ENCODE results near the gene MUC15.
"Not testable (repeated sequence)": the region's sequence is repeated elsewhere in the genome, so short reads cannot be mapped to it uniquely, and the experiment has no call there.

The MUC15 gene

GRCh38 chr11:26571861-26572654, at the start of gene MUC15:
Gene MUC15, minus strand, starts transcription at chr11:26572263. Its CDS starts 5,169 bp downstream, at chr11:26567094.
- no peak for DNase-seq

- no peak for DNase-seq
These were observed 49.1 kb upstream of the MUC15 start for GRCh38 chr11:26621132-26621531.

GRCh38 chr11:26620282-26621045, 48.4 kb upstream of the MUC15 start:
- no peak for DNase-seq

- no peak for DNase-seq
These were observed 46.4 kb upstream of the MUC15 start for GRCh38 chr11:26618441-26618840.

- no peak for DNase-seq
These were observed 41.7 kb upstream of the MUC15 start for GRCh38 chr11:26613759-26614158.

- DNase-seq = no peak
These were observed 36.6 kb upstream of the MUC15 start for GRCh38 chr11:26608507-26609146.

- no peak for DNase-seq
These were observed 35.9 kb upstream of the MUC15 start for GRCh38 chr11:26607725-26608506.

- DNase-seq = no peak
These were observed 27.9 kb upstream of the MUC15 start for GRCh38 chr11:26599876-26600434.

- DNase-seq = no peak
These were observed 27.4 kb upstream of the MUC15 start for GRCh38 chr11:26599425-26599824.

GRCh38 chr11:26597899-26598298, 25.8 kb upstream of the MUC15 start:
- no peak for DNase-seq

- not testable (repeated sequence) for DNase-seq
These were observed 25.1 kb upstream of the MUC15 start for GRCh38 chr11:26597049-26597689.

GRCh38 chr11:26595207-26595865, 23.3 kb upstream of the MUC15 start:
- DNase-seq = not testable (repeated sequence)

GRCh38 chr11:26593691-26594090, 21.6 kb upstream of the MUC15 start:
- no peak for DNase-seq

GRCh38 chr11:26587073-26587472, 15.0 kb upstream of the MUC15 start:
- no peak for DNase-seq

- DNase-seq = no peak
These were observed 12.8 kb upstream of the MUC15 start for GRCh38 chr11:26584818-26585217.

- DNase-seq = no peak
These were observed 11.5 kb upstream of the MUC15 start for GRCh38 chr11:26583550-26583949.

- DNase-seq = no peak
These were observed 8.9 kb upstream of the MUC15 start for GRCh38 chr11:26580929-26581328.

GRCh38 chr11:26579683-26580082, 7.6 kb upstream of the MUC15 start:
- no peak for DNase-seq

- no peak for DNase-seq
These were observed 7.1 kb upstream of the MUC15 start for GRCh38 chr11:26578998-26579661.

GRCh38 chr11:26575946-26576345, 3.9 kb upstream of the MUC15 start:
- no peak for DNase-seq

GRCh38 chr11:26573896-26574295, 1.8 kb upstream of the MUC15 start:
- no peak for DNase-seq

Measured in activated T-cell treated with anti-CD3 and anti-CD28 coated beads, Interleukin-2, amount 50 U/mL, for 48 hours (primary cell).